H1 (cell line): ENCODE measurements around the gene SFRP2. TPM values are rescaled to one million over a fixed set of nuclear protein-coding genes. Genes with fewer than 3 reads are reported as not detected.

Experiments
- CTCF ChIA-PET: fragments of 300-600 bp; sonication (Branson Sonifier 250); formaldehyde crosslinking; loops from one replicate; lab custom pipeline; 2021; ENCODE audit not compliant: partially characterized antibody; lab: Charles Lee
- POLR2A ChIA-PET: fragments of 300-600 bp; sonication (Branson Sonifier 250); formaldehyde crosslinking; loops from one replicate; lab custom pipeline; 2021; ENCODE audit warnings: inconsistent platforms; ENCODE audit not compliant: partially characterized antibody; lab: Charles Lee
- DNase-seq, 2 experiments: peaks; one replicate each; pipeline versions ENCODE4 v3.0.0 to v3.0.0-alpha.2; 2010 to 2022; ENCODE audit warnings: low spot score in 2 of 2, low read depth in 1 of 2, mixed read lengths in 1 of 2
- FAIRE-seq: peaks from 2 replicates; lab custom pipeline; 2011; peaks lifted over from hg19 to GRCh38; lab: Jason Lieb, UNC
- H2AFZ ChIP-seq: 2 replicates; pipeline ENCODE4 v1.8.1; 2012; ENCODE audit warnings: low read length, inconsistent platforms
- H2AK5ac ChIP-seq: 2 replicates; pipeline ENCODE4 v1.6.1; 2013; ENCODE audit warnings: low read depth, low read length
- H2BK120ac ChIP-seq: replicated peaks from 2 replicates; pipeline ENCODE3; 2013; ENCODE audit warnings: low read depth, low read length, inconsistent platforms
- H2BK12ac ChIP-seq: 2 replicates; pipeline ENCODE4 v1.6.1; 2013; ENCODE audit warnings: low read depth, low read length
- H2BK15ac ChIP-seq: 2 replicates; pipeline ENCODE4 v1.6.1; 2013; ENCODE audit warnings: low read length
- H2BK20ac ChIP-seq: 2 replicates; pipeline ENCODE4 v1.6.1; 2013; ENCODE audit warnings: low read length
- H2BK5ac ChIP-seq: 2 replicates; pipeline ENCODE4 v1.6.1; 2013; ENCODE audit warnings: low read depth, low read length
- H3K14ac ChIP-seq: 2 replicates; pipeline ENCODE4 v1.6.1; 2013; ENCODE audit warnings: inconsistent platforms; ENCODE audit not compliant: insufficient read length
- H3K18ac ChIP-seq: 2 replicates; pipeline ENCODE4 v1.6.1; 2013; ENCODE audit warnings: low read length; ENCODE audit errors: extremely low read depth
- H3K23ac ChIP-seq: 2 replicates; pipeline ENCODE4 v1.6.1; 2013; ENCODE audit warnings: inconsistent platforms; ENCODE audit not compliant: insufficient read length
- H3K23me2 ChIP-seq: 2 replicates; pipeline ENCODE4 v1.6.1; 2013; ENCODE audit warnings: low read depth, low read length
- H3K27ac ChIP-seq: 2 replicates; pipeline ENCODE4 v1.6.1; 2011; ENCODE audit warnings: low read depth, low read length, inconsistent platforms
- H3K27me3 ChIP-seq, 4 experiments: replicated peaks in 1 of 4; 1 replicate in 1 of 4; 2 replicates in 3 of 4; pipeline versions ENCODE4 v1.6.1 to v1.8.1; 2011 to 2013; ENCODE audit warnings: low read length in 3 of 4, mild to moderate bottlenecking in 3 of 4, inconsistent platforms in 2 of 4, mixed read lengths in 2 of 4, moderate library complexity in 1 of 4; ENCODE audit not compliant: control insufficient read depth in 3 of 4, insufficient read depth in 3 of 4; ENCODE audit errors: extremely low read depth in 1 of 4
- H3K36me3 ChIP-seq, 4 experiments: 2 replicates each; pipeline versions ENCODE4 v1.6.1 to v1.8.1; 2011 to 2013; ENCODE audit warnings: mild to moderate bottlenecking in 4 of 4, low read length in 3 of 4, moderate library complexity in 2 of 4, control low read depth in 1 of 4, inconsistent platforms in 1 of 4; ENCODE audit not compliant: insufficient read depth in 4 of 4, control insufficient read depth in 2 of 4
- H3K4ac ChIP-seq: replicated peaks from 2 replicates; pipeline ENCODE3; 2013; ENCODE audit warnings: low read length, low read depth, mixed read lengths, inconsistent platforms; ENCODE audit not compliant: insufficient read length
- H3K4me1 ChIP-seq, 4 experiments: replicated peaks in 1 of 4; 1 replicate in 1 of 4; 2 replicates in 3 of 4; pipeline versions ENCODE4 v1.6.1 to v1.8.1; 2011 to 2013; ENCODE audit warnings: low read length in 3 of 4, inconsistent platforms in 2 of 4, mixed read lengths in 1 of 4; ENCODE audit not compliant: insufficient read depth in 4 of 4, control insufficient read depth in 3 of 4
- H3K4me2 ChIP-seq, 2 experiments: 2 replicates each; pipeline versions ENCODE4 v1.6.1 to v1.8.1; 2011 to 2013; ENCODE audit warnings: low read depth in 2 of 2, low read length in 2 of 2, control low read depth in 1 of 2, inconsistent platforms in 1 of 2, mild to moderate bottlenecking in 1 of 2; ENCODE audit not compliant: insufficient read depth in 1 of 2
- H3K4me3 ChIP-seq, 4 experiments: fragments of 200-600, 300-600 bp in 1 of 4; sonication (generic), shearing (Covaris generic), sonication (Bioruptor Twin) in 1 of 4; 2 replicates each; pipeline versions ENCODE4 v1.5.1 to v1.8.1; 2011 to 2016; ENCODE audit warnings: low read length in 4 of 4, low read depth in 3 of 4, control low read depth in 2 of 4, inconsistent platforms in 2 of 4, mild to moderate bottlenecking in 2 of 4, mixed read lengths in 1 of 4, moderate library complexity in 1 of 4; ENCODE audit not compliant: insufficient read depth in 2 of 4; ENCODE audit errors: extremely low read depth in 1 of 4
- H3K56ac ChIP-seq: replicated peaks from 2 replicates; pipeline ENCODE3; 2013; ENCODE audit warnings: low read depth, mild to moderate bottlenecking, mixed read lengths, low read length, inconsistent platforms; ENCODE audit not compliant: insufficient read length
- H3K79me1 ChIP-seq: 2 replicates; pipeline ENCODE4 v1.6.1; 2013; ENCODE audit warnings: low read depth, low read length, control low read depth
- H3K79me2 ChIP-seq, 2 experiments: 2 replicates each; pipeline versions ENCODE4 v1.6.1 to v1.8.1; 2012 to 2013; ENCODE audit warnings: low read length in 2 of 2, mild to moderate bottlenecking in 2 of 2, inconsistent platforms in 1 of 2; ENCODE audit not compliant: insufficient read depth in 2 of 2, control insufficient read depth in 1 of 2
- H3K9ac ChIP-seq, 4 experiments: replicated peaks in 1 of 4; 1 replicate in 1 of 4; 2 replicates in 3 of 4; pipeline versions ENCODE4 v1.6.1 to v1.8.1; 2011 to 2013; ENCODE audit warnings: low read depth in 3 of 4, low read length in 3 of 4, control low read depth in 2 of 4, mild to moderate bottlenecking in 2 of 4, moderate library complexity in 2 of 4, inconsistent platforms in 1 of 4; ENCODE audit errors: extremely low read depth in 1 of 4
- H3K9me3 ChIP-seq, 2 experiments: 2 replicates each; pipeline versions ENCODE4 v1.6.1 to v1.8.1; 2012 to 2013; ENCODE audit warnings: mild to moderate bottlenecking in 2 of 2, moderate library complexity in 2 of 2, control low read depth in 1 of 2, inconsistent platforms in 1 of 2, low read depth in 1 of 2, low read length in 1 of 2, mixed read lengths in 1 of 2; ENCODE audit not compliant: insufficient read depth in 2 of 2
- H4K20me1 ChIP-seq, 2 experiments: replicated peaks in 1 of 2; 2 replicates each; pipeline versions ENCODE3 to v1.8.1; 2011 to 2013; ENCODE audit warnings: inconsistent platforms in 2 of 2, low read length in 2 of 2, mild to moderate bottlenecking in 1 of 2; ENCODE audit not compliant: insufficient read depth in 2 of 2, control insufficient read depth in 1 of 2
- H4K5ac ChIP-seq: 2 replicates; pipeline ENCODE4 v1.6.1; 2013; ENCODE audit warnings: low read length, low read depth, mixed read lengths, inconsistent platforms; ENCODE audit not compliant: insufficient read length
- H4K8ac ChIP-seq: 2 replicates; pipeline ENCODE4 v1.8.0; 2013; ENCODE audit warnings: mild to moderate bottlenecking, moderate library complexity, low read length, inconsistent platforms; ENCODE audit not compliant: insufficient read depth; ENCODE audit errors: extremely low read depth
- H4K91ac ChIP-seq: replicated peaks from 2 replicates; pipeline ENCODE3; 2013; ENCODE audit warnings: low read length, mixed read lengths, inconsistent platforms; ENCODE audit not compliant: insufficient read length
- GTF2F1 ChIP-seq: IDR thresholded peaks from 2 replicates; pipeline ENCODE4 v1.6.1; 2012; ENCODE audit warnings: low read depth, low read length, improper control_type of control experiment, borderline replicate concordance
- POLR2A ChIP-seq, 2 experiments: IDR thresholded peaks; 1 replicate in 1 of 2; 2 replicates in 1 of 2; pipeline ENCODE4 v1.6.1; 2011; ENCODE audit warnings: low read depth in 2 of 2, low read length in 2 of 2, mild to moderate bottlenecking in 2 of 2; ENCODE audit errors: control extremely low read depth in 1 of 2
- ZNF274 ChIP-seq: IDR thresholded peaks from 2 replicates; pipeline ENCODE4 v1.7.0; 2012; ENCODE audit warnings: low read length, borderline replicate concordance; ENCODE audit errors: extremely low read depth
- WGBS, 2 experiments: shearing (Covaris generic) in 1 of 2; methylation state at CpG; one replicate each; pipeline versions ENCODE4 v1.1.6 to v1.1.7; 2013 to 2015; ENCODE audit warnings: low lambda C conversion rate in 2 of 2, mixed read lengths in 2 of 2, inconsistent platforms in 1 of 2, low coverage in 1 of 2, missing lambda C conversion rate in 1 of 2; ENCODE audit not compliant: insufficient replicate concordance in 2 of 2, insufficient coverage in 1 of 2, insufficient read length in 1 of 2; ENCODE audit errors: extremely low coverage in 1 of 2, missing lambda C conversion rate in 1 of 2; 5-methylcytosine and 5-hydroxymethylcytosine counted together
- polyA plus RNA-seq, 7 experiments: library from polyadenylated mRNA; depleted of rRNA in 3 of 7; stranded (reverse) in 5 of 7; unstranded in 2 of 7; fragments of >200 nt in 5 of 7; fragments of 200-250 nt in 2 of 7; gene quantifications; 1 replicate in 5 of 7; 2 replicates in 1 of 7; 4 replicates in 1 of 7; pipeline versions ENCODE4 v1.2.1 to v1.2.3, GENCODE V29; 2011 to 2013; ENCODE audit warnings: missing spikeins in 2 of 7, mixed read lengths in 2 of 7
- total RNA-seq: library from RNA; stranded (reverse); fragmentation: NEBNext Ultra II Directional; extraction: Animal tissue kit (Norgen Biotek cat#: 25700); gene quantifications from 2 replicates; pipeline ENCODE4 v1.2.1, GENCODE V29; 2021

SFRP2 gene
- total and polyA plus RNA-seq, 2 of the 8 experiments (the other 6 are each of a cell fraction or from before 2014, with no cell fraction given): 108 to 342 TPM

DNA sequence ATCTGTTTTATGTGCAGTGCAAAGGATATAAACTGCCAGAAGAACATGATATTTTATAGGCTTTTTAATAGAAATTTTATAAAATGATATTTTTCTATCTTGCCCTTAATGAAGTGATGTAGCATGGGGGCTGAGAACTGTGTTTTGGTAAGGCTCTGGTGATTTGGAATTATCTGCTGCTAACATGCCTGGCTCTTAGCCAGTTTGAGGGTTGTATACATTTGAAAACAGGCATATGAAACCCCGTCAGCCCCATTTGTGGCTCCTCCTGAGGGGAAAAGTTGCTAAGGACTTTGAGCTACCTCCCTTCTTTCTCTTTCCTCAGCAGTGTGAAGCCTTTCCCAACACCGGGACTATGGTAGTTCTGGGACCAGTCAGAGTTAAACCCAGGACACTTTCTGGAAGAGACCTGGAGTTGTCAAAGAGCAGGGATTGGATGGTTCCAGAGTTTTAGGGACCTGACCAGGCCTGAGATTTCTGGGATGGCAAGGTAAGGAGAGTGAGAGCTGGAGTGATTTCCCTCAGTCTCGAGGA is 4.7 kb downstream of the SFRP2 start:
- no peak for DNase-seq
- H3K4me3 ChIP-seq: no peak overlapping the region
- no peaks in the 10 kb centered on the region for H3K27me3 ChIP-seq
- peaks cover 0 to 15% (median 8%) of the 10 kb centered on the region in 4 experiments; a peak in 5 of 7 replicates for H3K4me1 ChIP-seq
- H3K23me2 ChIP-seq: peaks cover 6% of the 10 kb centered on the region; the same call in 1 of the 2 replicates
- H4K5ac ChIP-seq: no peak overlapping the region
- H3K56ac ChIP-seq: no peak overlapping the region
- H3K79me1 ChIP-seq: peaks cover 4% of the 10 kb centered on the region; the same call in 1 of the 2 replicates
- H2AK5ac ChIP-seq: no peak overlapping the region
- no peak overlapping the region for H2BK15ac ChIP-seq
- no peak overlapping the region for H3K14ac ChIP-seq
- H2BK120ac ChIP-seq: no peak overlapping the region
- H2BK12ac ChIP-seq: no peak overlapping the region
- POLR2A ChIA-PET: interaction anchor here (0.6 to 2.7 kb wide), 8 partner anchors 8 to 247 kb away, joined by 3 to 10 read pairs (median 4); no protein-coding TSS in a partner anchor
- no peak overlapping the region for H2BK20ac ChIP-seq
- no peak overlapping the region for H3K18ac ChIP-seq
- H3K36me3 ChIP-seq: peaks cover 8 to 53% (median 35%) of the 10 kb centered on the region in 4 experiments
- no peak overlapping the region; a peak in 1 of 4 replicates for H3K4me2 ChIP-seq
- H2AFZ ChIP-seq: no peak overlapping the region
- CTCF ChIA-PET: interaction anchor here (0.8 to 5.8 kb wide), 5 partner anchors 8 to 272 kb away, joined by 3 to 48 read pairs (median 4); no protein-coding TSS in a partner anchor
- H4K8ac ChIP-seq: no peak overlapping the region
- H4K91ac ChIP-seq: no peak overlapping the region
- no peak for FAIRE-seq
- H4K20me1 ChIP-seq: peaks cover 6 to 26% of the 10 kb centered on the region in 2 experiments
- H3K9ac ChIP-seq: no peak overlapping the region
- H3K27ac ChIP-seq: no peak overlapping the region
- H3K4ac ChIP-seq: no peak overlapping the region
- H3K23ac ChIP-seq: no peak overlapping the region
- WGBS, 2 experiments: 90% methylated on average over 3 of the region's 3 CpGs; no CpG with 5 or more reads in 1 of the 2 experiments
- H3K79me2 ChIP-seq: peaks cover 15 to 55% of the 10 kb centered on the region in 2 experiments
- H3K9me3 ChIP-seq: no peaks in the 10 kb centered on the region
- no peak overlapping the region for H2BK5ac ChIP-seq
- TF ChIP-seq GTF2F1 (no peak), POLR2A (IDR thresholded peaks at IDR 0.05; ENCODE audit: control extremely low read depth in 1 of 2, low read depth in 2 of 2, low read length in 2 of 2) (peak in 1 of 2 experiments; percentile 80; a peak in 2 of 3 replicates), ZNF274 (no peak)
